HG02798 (cell line): ENCODE results near the gene WIPI1.
A peak's percentile ranks its signal among the peaks of the same experiment; 100 is the strongest.

Experiments used
- ATAC-seq: cut with Tn5 transposase; IDR thresholded peaks from one replicate; pipeline ENCODE4 v1.9.1; 2021; ENCODE audit warnings: mild to moderate bottlenecking; ENCODE audit not compliant: unreplicated experiment, poor library complexity

WIPI1 gene

GRCh38 chr17:68441070-68441770 is 16.1 kb downstream of the WIPI1 start:
- ATAC-seq: no peak

- ATAC-seq: no peak
Observed at GRCh38 chr17:68440526-68440925, 16.8 kb downstream of the WIPI1 start.

- no peak for ATAC-seq
Observed at GRCh38 chr17:68439656-68440290, 17.5 kb downstream of the WIPI1 start.

- ATAC-seq: peak; percentile 63
Observed at GRCh38 chr17:68437979-68438822, 19.1 kb downstream of the WIPI1 start.

GRCh38 chr17:68435876-68436842 is 21.1 kb downstream of the WIPI1 start:
- peak; percentile 59 for ATAC-seq

DNA sequence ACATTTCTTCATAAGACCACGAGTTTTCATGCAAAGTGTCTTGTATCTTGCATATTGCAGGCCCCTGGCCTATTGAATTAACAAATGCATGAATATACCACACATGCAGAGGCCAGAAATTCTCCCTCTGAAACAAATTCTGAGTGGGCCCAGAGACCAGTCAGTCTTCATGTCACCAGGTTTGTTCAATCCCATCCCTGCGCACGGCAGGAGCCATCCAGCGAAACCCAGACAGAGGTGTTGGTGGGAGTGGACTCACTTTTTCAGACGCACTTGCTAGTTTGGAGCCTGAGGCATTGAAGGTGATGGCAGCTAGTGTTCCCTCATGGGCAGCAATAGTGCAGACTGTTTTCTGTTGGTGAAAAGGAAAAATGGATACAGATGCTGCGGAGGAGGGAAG is 21.9 kb downstream of the WIPI1 start:
- ATAC-seq: no peak

GRCh38 chr17:68433911-68434508 is 23.3 kb downstream of the WIPI1 start:
- ATAC-seq: no peak

- no peak for ATAC-seq
Observed at GRCh38 chr17:68433211-68433610, 24.1 kb downstream of the WIPI1 start.

DNA sequence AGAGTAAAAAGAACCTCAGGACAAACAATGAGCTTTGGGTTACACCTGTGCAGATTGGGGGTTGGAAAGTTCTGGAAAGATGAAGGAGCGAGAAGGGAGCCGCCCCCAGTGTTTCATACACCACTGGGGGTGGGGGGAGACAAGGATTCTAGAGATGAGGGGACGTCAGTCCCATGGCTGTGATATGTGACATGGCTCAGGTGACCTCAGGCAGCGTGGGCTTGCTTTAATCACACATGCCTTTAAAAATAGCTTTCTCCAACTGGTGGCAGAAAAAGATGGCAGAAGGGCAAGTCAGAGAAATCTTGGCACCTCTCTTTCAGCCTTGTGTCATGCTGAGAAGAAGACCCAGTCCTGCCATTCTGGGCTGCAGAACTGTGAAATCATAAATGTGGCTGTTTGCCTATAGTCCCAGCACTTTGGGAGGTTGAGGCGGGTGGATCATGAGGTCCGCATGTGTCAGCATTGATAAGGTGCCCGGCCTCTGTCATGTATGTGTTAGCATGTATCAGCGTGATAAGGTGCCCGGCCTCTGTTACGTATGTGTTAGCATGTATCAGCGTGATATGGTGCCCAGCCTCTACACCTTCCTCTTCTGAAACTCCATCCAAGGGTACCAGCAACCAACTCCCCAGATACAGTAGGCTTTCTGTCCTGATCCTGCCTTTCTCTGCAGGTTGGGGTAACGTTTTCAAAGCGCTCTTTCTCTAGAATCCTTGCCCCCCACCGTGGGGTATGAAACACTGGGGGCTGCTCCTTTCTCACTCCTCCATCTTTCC is 25.0 kb downstream of the WIPI1 start:
- ATAC-seq: no peak

DNA sequence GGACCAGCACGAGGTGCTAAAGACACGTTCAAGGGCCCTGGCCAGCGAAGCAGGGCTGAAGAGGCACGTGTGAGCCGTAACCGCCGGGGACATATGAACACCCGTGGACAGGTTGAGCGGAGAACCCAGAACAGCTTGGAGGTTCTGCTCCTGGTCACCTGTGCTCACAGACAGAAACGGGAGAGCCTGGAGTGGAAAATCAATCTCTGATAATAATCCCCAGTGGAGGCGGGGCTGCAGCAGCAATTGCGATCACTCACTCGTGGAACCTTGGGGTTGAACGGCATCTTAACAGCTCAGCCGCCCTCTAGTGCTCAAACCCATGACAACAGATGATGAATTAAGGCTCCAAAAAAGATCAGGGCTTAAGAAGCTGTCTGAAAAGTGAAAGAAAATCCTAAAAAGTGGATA is 25.6 kb downstream of the WIPI1 start:
- no peak for ATAC-seq

- ATAC-seq: no peak
Observed at GRCh38 chr17:68431045-68431608, 26.2 kb downstream of the WIPI1 start.

DNA sequence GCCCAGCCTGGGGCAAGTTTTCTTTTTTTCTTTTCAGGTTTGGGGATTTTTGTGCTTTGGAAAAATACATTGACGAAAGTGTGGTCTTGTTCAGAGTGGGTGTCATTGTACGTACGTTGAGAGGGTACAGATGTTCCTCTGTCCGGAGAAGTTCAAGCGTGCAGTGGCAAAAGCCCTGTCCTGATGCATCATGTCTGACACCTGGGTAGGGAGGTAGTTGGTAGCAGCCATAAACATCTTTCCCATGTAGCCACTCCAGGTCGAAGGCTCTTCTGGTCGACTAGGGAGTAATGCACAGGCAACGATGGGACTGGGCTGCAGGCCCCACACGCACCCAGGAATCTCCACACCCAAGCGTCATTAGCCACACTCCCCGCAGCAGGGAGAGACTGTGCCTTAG is 27.4 kb downstream of the WIPI1 start:
- no peak for ATAC-seq

- no peak for ATAC-seq
Observed at GRCh38 chr17:68428498-68429172, 28.7 kb downstream of the WIPI1 start.

DNA sequence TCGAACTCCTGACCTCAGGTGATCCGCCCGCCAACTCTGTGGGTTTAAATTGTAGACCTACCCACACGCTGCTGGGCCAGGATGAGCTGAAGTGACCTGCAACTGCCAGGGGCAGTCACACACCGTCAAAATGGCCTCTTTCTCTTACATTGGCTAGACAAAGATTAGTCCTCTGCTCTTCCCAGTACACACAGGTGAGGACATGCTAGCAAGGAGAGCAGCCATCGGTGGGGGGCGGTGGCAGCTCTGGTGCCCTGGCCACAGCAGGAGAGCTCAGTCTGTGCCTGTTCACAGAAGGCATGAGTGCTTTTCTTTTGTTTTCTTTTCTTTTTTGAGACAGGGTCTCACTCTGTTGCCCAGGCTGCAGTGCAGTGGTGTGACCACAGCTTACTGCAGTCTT is 29.7 kb downstream of the WIPI1 start:
- no peak for ATAC-seq

- no peak for ATAC-seq
Observed at GRCh38 chr17:68425979-68426378, 31.3 kb downstream of the WIPI1 start.

GRCh38 chr17:68424861-68425260 is 32.4 kb downstream of the WIPI1 start:
- ATAC-seq: no peak

DNA sequence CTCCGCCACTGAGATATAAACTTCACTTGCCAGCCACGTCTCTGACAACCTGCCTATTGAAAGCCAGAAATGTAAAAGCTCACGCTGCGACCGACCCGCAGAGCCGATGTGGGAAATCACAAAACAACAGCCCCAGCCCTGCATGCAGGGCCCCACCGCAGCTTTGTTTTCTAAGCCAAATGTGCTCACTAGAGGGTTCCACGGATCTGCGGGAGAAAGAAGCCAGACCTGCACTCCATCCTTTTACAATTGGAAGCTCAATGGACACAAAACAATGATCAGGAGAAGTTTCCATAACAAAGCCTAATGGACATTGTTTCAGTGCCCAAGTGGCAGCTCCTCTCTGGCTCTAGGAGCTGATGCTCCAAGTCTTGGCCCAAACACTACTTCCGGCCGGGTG is 33.1 kb downstream of the WIPI1 start:
- no peak for ATAC-seq

DNA sequence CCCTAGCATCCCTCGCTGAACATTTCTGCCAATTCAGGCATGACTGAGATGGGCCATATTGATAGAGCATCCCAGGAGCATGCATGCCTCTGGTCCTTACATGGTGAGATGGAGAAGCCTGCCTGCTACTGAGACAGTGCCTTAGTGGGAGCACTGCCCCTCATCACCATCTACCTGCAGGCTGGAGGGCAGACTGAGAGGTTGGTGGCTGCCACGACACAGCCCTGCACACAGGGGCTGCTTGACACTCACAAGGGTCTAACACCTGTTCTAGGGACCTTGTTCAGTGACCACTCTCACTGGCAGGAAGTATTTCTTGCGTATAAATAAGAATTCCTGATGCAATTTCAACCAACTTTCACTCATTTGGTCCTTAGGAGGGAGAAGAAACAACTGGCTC is 34.0 kb downstream of the WIPI1 start:
- ATAC-seq: no peak
